OCI-LY3 (cell line): ENCODE data around the gene MGAT4A.

Experiments
- H2AFZ ChIP-seq: fragments of 200-600, 300-600 bp; shearing (Covaris generic); 2 replicates; pipeline ENCODE4 v1.6.0; 2014; ENCODE audit warnings: antibody characterized with exemption, low read depth, low read length
- H3K27ac ChIP-seq: fragments of 200-600, 300-600 bp; sonication (generic); 2 replicates; pipeline ENCODE4 v1.5.1; 2014; ENCODE audit warnings: mild to moderate bottlenecking, low read length, moderate library complexity, mixed read lengths
- H3K27me3 ChIP-seq: fragments of 200-600, 300-600 bp; sonication (generic); 2 replicates; pipeline ENCODE4 v1.6.1; 2014; ENCODE audit warnings: low read depth, low read length, mixed read lengths
- H3K36me3 ChIP-seq: fragments of 200-600, 300-600 bp; sonication (generic); replicated peaks from 2 replicates; pipeline ENCODE3; 2014; ENCODE audit warnings: low read depth, low read length, mixed read lengths
- H3K4me1 ChIP-seq: fragments of 300-600, 200-600 bp; sonication (generic); 2 replicates; pipeline ENCODE4 v1.6.1; 2014; ENCODE audit warnings: low read length, mixed read lengths
- H3K4me2 ChIP-seq: fragments of 200-600, 300-600 bp; sonication (generic); 2 replicates; pipeline ENCODE4 v1.6.1; 2014; ENCODE audit warnings: low read length, mixed read lengths
- H3K4me3 ChIP-seq: fragments of 300-600, 200-600 bp; sonication (generic); 2 replicates; pipeline ENCODE4 v1.5.1; 2014; ENCODE audit warnings: antibody characterized with exemption, mild to moderate bottlenecking, low read length, moderate library complexity
- H3K79me2 ChIP-seq: fragments of 300-600, 200-600 bp; shearing (Covaris generic); 2 replicates; pipeline ENCODE4 v1.6.1; 2014; ENCODE audit warnings: mild to moderate bottlenecking, low read length, mixed read lengths
- H3K9ac ChIP-seq: fragments of 300-600, 200-600 bp; shearing (Covaris generic); 2 replicates; pipeline ENCODE4 v1.6.0; 2014; ENCODE audit warnings: mild to moderate bottlenecking, low read length, moderate library complexity
- H3K9me3 ChIP-seq: fragments of 200-600, 300-600 bp; shearing (Covaris generic); 2 replicates; pipeline ENCODE4 v1.6.1; 2014; ENCODE audit warnings: low read length, mixed read lengths; ENCODE audit not compliant: insufficient read depth
- H4K20me1 ChIP-seq: fragments of 200-600, 300-600 bp; sonication (generic); 2 replicates; pipeline ENCODE4 v1.6.1; 2016; ENCODE audit warnings: low read length, mixed read lengths; ENCODE audit not compliant: insufficient read depth
- CTCF ChIP-seq: fragments of 200-600, 300-600 bp; sonication (generic); IDR thresholded peaks from 2 replicates; pipeline ENCODE4 v1.5.1; 2014; ENCODE audit warnings: antibody characterized with exemption, low read length, low read depth
- EZH2phosphoT487 ChIP-seq: fragments of 200-600 bp; shearing (Covaris generic); IDR thresholded peaks from 2 replicates; pipeline ENCODE4 v1.6.1; 2018; ENCODE audit warnings: antibody characterized with exemption, mixed run types, low read depth

MGAT4A gene

GRCh38 chr2:98676742-98677141 is 54.2 kb downstream of the MGAT4A start:
- no peak for TF ChIP-seq EZH2phosphoT487
- TF ChIP-seq CTCF, result no peak
- Histone ChIP-seq H3K79me2 (no peaks in the 10 kb centered on the region), H3K27me3 (no peaks in the 10 kb centered on the region), H3K9me3 (no peaks in the 10 kb centered on the region), H3K27ac (no peak overlapping the region), H3K4me1 (no peaks in the 10 kb centered on the region), H3K4me3 (no peak overlapping the region), H4K20me1 (no peaks in the 10 kb centered on the region), H3K9ac (no peak overlapping the region), H2AFZ (no peak overlapping the region), H3K4me2 (no peak overlapping the region), H3K36me3 (no peaks in the 10 kb centered on the region)

DNA sequence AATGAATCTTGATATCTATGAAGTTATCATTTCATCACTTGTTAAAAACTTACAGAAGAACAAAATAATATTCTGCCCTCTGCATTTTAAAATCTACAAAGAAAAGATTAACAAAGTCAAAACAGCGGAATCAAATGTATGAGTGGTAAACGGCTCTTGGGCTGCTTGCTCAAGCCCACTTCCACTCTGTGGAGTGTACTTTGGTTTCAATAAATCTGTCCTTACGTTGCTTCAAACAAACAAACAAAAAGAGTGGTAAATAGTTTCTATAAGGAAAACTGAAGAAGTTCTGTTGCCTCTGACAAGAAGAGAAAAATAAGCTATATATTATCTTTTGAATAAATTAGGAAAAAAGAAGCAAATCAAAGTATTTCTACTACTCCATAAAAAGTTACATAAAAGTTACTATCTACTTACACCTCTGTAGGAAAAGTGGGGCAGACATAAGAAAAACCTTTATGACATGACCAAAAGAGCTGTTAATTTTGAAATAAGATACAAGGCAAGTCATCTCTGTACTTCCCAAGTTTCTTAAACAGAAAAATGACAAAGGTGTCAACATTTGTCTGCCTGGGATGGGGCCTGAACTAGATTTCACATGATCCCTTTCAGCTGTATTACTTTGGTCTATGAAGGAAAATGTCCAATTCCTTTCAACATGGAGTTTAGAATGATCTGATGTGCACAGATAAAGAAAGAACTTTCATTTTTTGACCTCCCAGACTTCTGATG is 56.5 kb downstream of the MGAT4A start:
- Histone ChIP-seq H3K36me3 (no peaks in the 10 kb centered on the region), H3K79me2 (no peaks in the 10 kb centered on the region), H3K4me3 (no peak overlapping the region), H3K9ac (no peak overlapping the region), H3K4me2 (no peak overlapping the region), H3K27me3 (no peaks in the 10 kb centered on the region), H3K27ac (no peak overlapping the region), H3K9me3 (no peaks in the 10 kb centered on the region), H2AFZ (no peak overlapping the region), H3K4me1 (no peaks in the 10 kb centered on the region), H4K20me1 (no peaks in the 10 kb centered on the region)
- TF ChIP-seq EZH2phosphoT487, result no peak
- TF ChIP-seq CTCF, result no peak

DNA sequence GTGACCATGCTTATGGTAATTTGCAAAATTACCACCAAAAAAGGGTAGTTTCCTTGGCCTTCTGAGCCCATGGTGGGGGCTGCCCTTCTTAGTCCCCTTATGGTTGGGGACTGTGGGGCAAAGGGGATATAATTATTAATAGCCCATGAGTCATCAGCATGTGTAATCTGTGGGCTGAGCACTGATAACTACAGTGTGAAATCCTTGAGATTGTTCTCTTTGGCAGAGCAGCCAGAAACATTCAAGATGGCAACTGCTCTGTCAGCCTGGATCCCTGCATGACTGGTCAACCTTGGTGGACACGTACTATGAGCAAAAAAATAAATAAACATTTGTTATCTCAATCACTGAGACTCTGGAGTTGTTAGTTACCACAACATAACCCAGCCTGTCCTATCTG is 61.3 kb downstream of the MGAT4A start:
- Histone ChIP-seq H3K9me3 (no peaks in the 10 kb centered on the region), H4K20me1 (no peaks in the 10 kb centered on the region), H3K4me1 (no peaks in the 10 kb centered on the region), H3K79me2 (no peaks in the 10 kb centered on the region), H3K4me3 (no peak overlapping the region), H3K36me3 (no peaks in the 10 kb centered on the region), H3K9ac (no peak overlapping the region), H2AFZ (no peak overlapping the region), H3K27ac (no peak overlapping the region), H3K27me3 (no peaks in the 10 kb centered on the region), H3K4me2 (no peak overlapping the region)
- no peak for TF ChIP-seq EZH2phosphoT487
- no peak for TF ChIP-seq CTCF

DNA sequence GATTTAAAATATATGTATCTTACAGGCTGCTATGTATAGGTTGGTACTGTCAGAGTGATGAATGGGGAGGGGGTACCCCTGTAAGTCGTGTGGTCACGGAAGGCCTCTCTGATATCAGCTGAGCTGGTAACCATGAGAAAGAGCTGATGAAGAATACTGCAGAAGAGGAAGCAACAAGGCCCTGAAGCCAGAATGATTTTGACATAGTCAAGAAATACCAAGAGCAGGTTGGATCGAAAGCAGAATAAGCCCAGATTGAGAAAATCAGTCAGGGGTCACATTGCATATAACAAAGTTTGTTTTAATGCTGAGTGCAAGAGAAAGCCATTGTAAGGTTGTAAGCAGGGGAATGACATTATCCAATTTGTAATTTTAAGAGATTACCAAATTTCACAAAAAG is 65.3 kb downstream of the MGAT4A start:
- Histone ChIP-seq H3K27ac (no peak overlapping the region), H3K4me1 (no peaks in the 10 kb centered on the region), H3K9me3 (no peaks in the 10 kb centered on the region), H3K27me3 (no peaks in the 10 kb centered on the region), H3K36me3 (no peaks in the 10 kb centered on the region), H4K20me1 (no peaks in the 10 kb centered on the region), H3K79me2 (no peaks in the 10 kb centered on the region), H2AFZ (no peak overlapping the region), H3K4me2 (no peak overlapping the region), H3K4me3 (no peak overlapping the region), H3K9ac (no peak overlapping the region)
- TF ChIP-seq CTCF, result no peak
- no peak for TF ChIP-seq EZH2phosphoT487
